NCI-H1105 (cell line): Measurements from ENCODE around the gene STYXL2.

Experiments
- DNase-seq: peaks from one replicate; lab custom pipeline; 2025; lab: John Stamatoyannopoulos, UW

The STYXL2 gene

GRCh38 chr1:167093846-167094516 is at the start of gene STYXL2:
Gene STYXL2 (plus strand): TSS chr1:167094075. CDS start chr1:167094850, 775 bp downstream.
- no peak for DNase-seq

- no peak for DNase-seq
Measured at GRCh38 chr1:167051907-167052306, 42.0 kb upstream of the STYXL2 start.

GRCh38 chr1:167052389-167052788 is 41.5 kb upstream of the STYXL2 start:
- DNase-seq: no peak

- no peak for DNase-seq
Measured at GRCh38 chr1:167054531-167054930, 39.3 kb upstream of the STYXL2 start.

- DNase-seq: no peak
Measured at GRCh38 chr1:167054946-167055630, 38.8 kb upstream of the STYXL2 start.

- DNase-seq: peak; percentile 85
Measured at GRCh38 chr1:167056529-167057231, 37.2 kb upstream of the STYXL2 start.

GRCh38 chr1:167057241-167057688 is 36.6 kb upstream of the STYXL2 start:
- peak; percentile 85 for DNase-seq

- peak; percentile 72 for DNase-seq
Measured at GRCh38 chr1:167059045-167059808, 34.6 kb upstream of the STYXL2 start.

GRCh38 chr1:167059809-167060107 is 34.1 kb upstream of the STYXL2 start:
- no peak for DNase-seq

GRCh38 chr1:167060141-167061072 is 33.5 kb upstream of the STYXL2 start:
- no peak for DNase-seq

- DNase-seq: no peak
Measured at GRCh38 chr1:167061073-167061464, 32.8 kb upstream of the STYXL2 start.

GRCh38 chr1:167064621-167065020 is 29.3 kb upstream of the STYXL2 start:
- DNase-seq: no peak

GRCh38 chr1:167065471-167065870 is 28.4 kb upstream of the STYXL2 start:
- no peak for DNase-seq

GRCh38 chr1:167066333-167067122 is 27.3 kb upstream of the STYXL2 start:
- peak; percentile 73 for DNase-seq

GRCh38 chr1:167067904-167068303 is 26.0 kb upstream of the STYXL2 start:
- DNase-seq: no peak

GRCh38 chr1:167068761-167069160 is 25.1 kb upstream of the STYXL2 start:
- DNase-seq: no peak

GRCh38 chr1:167071286-167071685 is 22.6 kb upstream of the STYXL2 start:
- no peak for DNase-seq

GRCh38 chr1:167076136-167076710 is 17.7 kb upstream of the STYXL2 start:
- no peak for DNase-seq

- DNase-seq: no peak
Measured at GRCh38 chr1:167077128-167077867, 16.6 kb upstream of the STYXL2 start.

GRCh38 chr1:167077868-167078210 is 16.0 kb upstream of the STYXL2 start:
- no peak for DNase-seq
